ENCODE results near the gene GUCA1A.
A peak's percentile ranks its signal among the peaks of the same experiment; 100 is the strongest.
"Not testable (repeated sequence)": the region's sequence is repeated elsewhere in the genome, so short reads cannot be mapped to it uniquely, and the experiment has no call there.

The GUCA1A gene

DNA sequence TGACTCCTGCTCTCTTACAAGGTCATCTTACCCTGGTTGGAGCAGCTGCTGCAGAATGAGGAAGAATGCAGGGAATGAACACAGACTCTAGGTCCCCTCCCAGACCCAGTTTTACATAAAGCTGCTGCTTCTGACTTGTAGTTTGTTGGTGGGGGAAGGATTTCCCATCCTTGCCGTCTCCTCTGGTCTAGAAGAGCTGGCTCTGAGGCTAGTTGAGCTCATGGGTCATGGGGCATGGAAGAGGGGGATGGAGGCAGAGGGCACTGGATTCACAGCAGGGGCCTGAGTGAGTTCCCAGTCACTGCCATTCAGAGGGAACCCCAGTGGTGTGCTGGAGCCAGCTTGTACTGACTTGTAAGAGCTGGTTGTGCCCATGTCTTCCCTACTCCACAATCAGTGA is 9.2 kb upstream of the GUCA1A start:
- H3K4me3 ChIP-seq (ENCODE audit: low read depth, low read length), result no peak overlapping the region
- POLR2A ChIA-PET, result no interaction called here
- TF ChIP-seq, protein P1, sequence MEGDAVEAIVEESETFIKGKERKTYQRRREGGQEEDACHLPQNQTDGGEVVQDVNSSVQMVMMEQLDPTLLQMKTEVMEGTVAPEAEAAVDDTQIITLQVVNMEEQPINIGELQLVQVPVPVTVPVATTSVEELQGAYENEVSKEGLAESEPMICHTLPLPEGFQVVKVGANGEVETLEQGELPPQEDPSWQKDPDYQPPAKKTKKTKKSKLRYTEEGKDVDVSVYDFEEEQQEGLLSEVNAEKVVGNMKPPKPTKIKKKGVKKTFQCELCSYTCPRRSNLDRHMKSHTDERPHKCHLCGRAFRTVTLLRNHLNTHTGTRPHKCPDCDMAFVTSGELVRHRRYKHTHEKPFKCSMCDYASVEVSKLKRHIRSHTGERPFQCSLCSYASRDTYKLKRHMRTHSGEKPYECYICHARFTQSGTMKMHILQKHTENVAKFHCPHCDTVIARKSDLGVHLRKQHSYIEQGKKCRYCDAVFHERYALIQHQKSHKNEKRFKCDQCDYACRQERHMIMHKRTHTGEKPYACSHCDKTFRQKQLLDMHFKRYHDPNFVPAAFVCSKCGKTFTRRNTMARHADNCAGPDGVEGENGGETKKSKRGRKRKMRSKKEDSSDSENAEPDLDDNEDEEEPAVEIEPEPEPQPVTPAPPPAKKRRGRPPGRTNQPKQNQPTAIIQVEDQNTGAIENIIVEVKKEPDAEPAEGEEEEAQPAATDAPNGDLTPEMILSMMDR (IDR thresholded peaks at IDR 0.05; ENCODE audit: insufficient read depth, low read length, missing control alignments), result no peak
- CTCF ChIA-PET, result interaction anchor here (0.6 to 14.3 kb wide), 18 partner anchors 9 to 384 kb away, joined by 3 to 276 read pairs (median 5); partner anchors contain the start of gene GUCA1A
- DNase-seq (ENCODE audit: low read depth, low spot score), result no peak

DNA sequence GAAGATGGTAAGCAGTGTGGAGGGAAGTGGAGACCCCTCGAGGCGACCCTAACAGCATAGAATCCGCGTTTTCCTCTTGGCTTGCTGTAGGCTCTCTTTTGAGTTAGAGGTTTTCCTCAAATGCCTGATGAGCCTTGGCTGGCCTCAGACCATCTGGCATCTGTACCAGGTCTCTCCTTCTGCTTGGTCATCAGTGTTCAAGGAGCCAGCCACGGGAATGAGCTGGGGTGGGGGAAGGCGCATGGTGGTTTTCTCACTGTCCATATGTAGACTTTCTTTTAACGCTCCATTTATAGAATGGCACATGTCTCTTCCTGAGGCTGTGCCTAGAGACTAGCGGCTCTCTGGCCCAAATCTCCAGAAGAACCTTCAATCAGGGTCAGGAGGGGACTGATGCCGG is 8.1 kb upstream of the GUCA1A start:
- TF ChIP-seq, protein P1 (IDR thresholded peaks at IDR 0.05; ENCODE audit: insufficient read depth, low read length, missing control alignments), result no peak
- POLR2A ChIA-PET, result no interaction called here

DNA sequence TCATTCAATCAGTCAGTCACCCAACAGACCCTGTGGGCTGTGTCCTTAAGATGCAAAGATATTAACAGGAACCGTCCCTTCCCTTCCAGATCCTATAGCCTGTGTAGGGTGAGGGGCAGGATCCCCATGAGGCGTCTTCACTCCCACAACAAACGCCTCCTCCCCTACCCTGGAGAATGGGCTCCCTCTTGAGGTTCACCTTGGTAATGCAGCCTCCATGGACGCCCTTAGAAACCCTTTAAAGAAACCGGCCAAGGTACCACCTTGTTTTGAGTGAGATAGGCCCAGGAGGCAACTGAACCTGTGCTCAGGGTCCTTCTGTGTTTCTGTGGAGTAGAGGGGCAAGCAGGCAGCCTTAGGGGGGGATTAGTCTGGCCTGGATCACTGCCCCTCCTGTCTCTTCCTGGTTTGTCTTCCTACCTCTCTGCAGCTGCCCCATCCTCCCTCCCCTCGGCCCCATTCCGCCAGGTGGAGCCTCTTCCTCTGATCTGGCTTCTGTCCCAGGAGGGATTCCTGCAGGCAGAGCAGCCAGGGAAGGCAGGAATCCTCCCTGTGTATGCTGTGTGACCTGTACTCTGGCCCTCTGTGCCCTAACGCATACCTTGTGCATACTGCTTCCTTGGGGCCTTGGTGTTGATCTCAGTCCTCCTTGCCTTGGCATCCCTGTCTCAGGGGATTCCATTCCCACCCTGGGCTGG is 6.6 kb upstream of the GUCA1A start:
- DNase-seq (ENCODE audit: low read depth, low spot score), result no peak
- POLR2A ChIA-PET, result no interaction called here
- H3K4me3 ChIP-seq (ENCODE audit: low read depth, low read length), result no peak overlapping the region
- TF ChIP-seq, protein P1 (IDR thresholded peaks at IDR 0.05; ENCODE audit: insufficient read depth, low read length, missing control alignments), result peak; percentile 91
- CTCF ChIA-PET, result interaction anchor here (0.6 to 14.3 kb wide), 17 partner anchors 8 to 122 kb away, joined by 3 to 276 read pairs (median 7); partner anchors contain the start of gene TAF8

More for the DNA sequence above, 8.1 kb upstream of the GUCA1A start:
- no peak overlapping the region for H3K4me3 ChIP-seq (ENCODE audit: low read depth, low read length)
- CTCF ChIA-PET, result interaction anchor here (0.9 to 14.3 kb wide), 17 partner anchors 9 to 383 kb away, joined by 3 to 276 read pairs (median 5); a partner anchor contains a TSS
- no peak for DNase-seq (ENCODE audit: low read depth, low spot score)

DNA sequence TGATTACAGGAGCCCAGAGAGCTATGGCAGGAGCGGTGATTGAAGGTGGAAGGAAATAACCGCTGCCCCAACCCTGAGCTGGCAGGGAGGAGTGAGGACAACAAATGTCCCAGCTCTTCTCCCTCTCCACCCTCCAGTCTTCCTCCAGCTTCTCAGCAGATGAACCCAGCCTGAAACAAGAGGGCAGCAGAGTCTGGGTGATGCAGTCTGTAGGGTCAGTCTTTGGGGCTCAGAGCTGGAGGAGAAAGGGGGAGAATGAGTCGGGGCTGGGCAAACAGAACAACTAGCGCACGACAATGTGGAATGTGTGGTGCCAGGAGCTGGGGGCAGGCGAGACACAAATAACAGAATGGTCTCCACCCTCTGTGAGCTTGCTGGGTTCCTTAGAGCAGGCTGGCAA is 4.5 kb upstream of the GUCA1A start:
- ChIA-PET CTCF (interaction anchor here (0.8 to 14.3 kb wide), 19 partner anchors 11 to 391 kb away, joined by 3 to 276 read pairs (median 5); partner anchors contain the start of genes GUCA1B and TOMM6), POLR2A (no interaction called here)
- TF ChIP-seq, protein P1 (IDR thresholded peaks at IDR 0.05; ENCODE audit: insufficient read depth, low read length, missing control alignments), result peak; percentile 10
- DNase-seq (ENCODE audit: low read depth, low spot score), result no peak
- H3K4me3 ChIP-seq (ENCODE audit: low read depth, low read length), result no peak overlapping the region

DNA sequence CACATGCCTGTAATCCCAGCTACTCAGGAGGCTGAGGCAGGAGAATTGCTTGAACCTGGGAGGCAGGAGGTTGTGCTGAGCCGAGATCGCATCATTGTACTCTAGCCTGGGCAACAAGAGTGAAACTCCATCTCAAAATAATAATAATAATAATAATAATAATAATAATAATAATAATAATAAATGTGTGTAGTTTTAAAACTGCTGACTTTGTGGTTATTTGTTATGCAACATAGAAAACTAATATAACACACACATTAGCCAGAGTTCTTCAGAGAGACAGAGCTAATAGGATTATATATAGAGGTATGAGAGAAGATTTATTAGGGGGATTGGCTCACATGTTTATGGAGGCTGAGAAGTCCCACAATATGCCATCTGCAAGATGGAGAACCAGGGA is 3.4 kb upstream of the GUCA1A start:
- POLR2A ChIA-PET; DNase-seq (ENCODE audit: low read depth, low spot score); H3K4me3 ChIP-seq (ENCODE audit: low read depth, low read length): not testable (repeated sequence)
- CTCF ChIA-PET, result interaction anchor here (0.6 to 14.3 kb wide), 8 partner anchors 10 to 382 kb away, joined by 3 to 276 read pairs (median 6); no protein-coding TSS in a partner anchor

DNA sequence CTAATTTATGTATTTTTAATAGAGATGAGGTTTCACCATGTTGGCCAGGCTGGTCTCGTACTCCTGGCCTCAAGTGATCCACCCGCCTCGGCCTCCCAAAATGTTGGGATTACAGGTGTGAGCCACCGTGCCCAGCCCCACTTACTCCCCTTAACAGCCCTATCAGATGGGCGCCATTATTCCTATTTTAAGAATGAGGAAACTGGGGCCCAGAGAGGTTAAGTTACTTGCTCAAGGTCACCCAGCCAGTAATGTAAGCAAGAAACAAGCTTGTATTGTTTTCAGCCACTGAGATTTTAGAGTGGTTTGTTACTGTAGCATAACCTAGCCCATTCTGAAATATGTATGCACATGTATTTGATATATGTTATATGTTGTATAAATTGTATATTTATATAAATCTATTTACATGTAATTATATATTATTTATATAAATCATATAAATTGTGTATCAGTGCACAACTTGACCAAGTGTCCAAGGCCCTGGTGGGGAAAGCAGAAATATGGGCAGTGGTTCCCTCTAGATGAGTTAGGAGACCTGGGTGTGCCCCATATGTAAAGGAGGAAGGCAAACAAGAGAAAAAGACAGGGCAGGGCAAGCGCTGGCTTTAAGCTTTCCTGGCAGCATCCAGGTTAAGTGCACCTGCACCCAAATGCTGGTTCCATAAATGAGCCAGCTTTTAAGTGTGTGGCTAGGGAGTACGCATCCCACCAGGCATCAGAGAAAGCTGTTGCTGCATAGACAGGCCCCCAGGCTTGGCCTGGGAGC is 1.2 kb upstream of the GUCA1A start:
- H3K4me3 ChIP-seq (ENCODE audit: low read depth, low read length), result no peak overlapping the region
- POLR2A ChIA-PET, result no interaction called here
- TF ChIP-seq, protein P1 (IDR thresholded peaks at IDR 0.05; ENCODE audit: insufficient read depth, low read length, missing control alignments), result no peak
- CTCF ChIA-PET, result interaction anchor here (0.8 to 14.3 kb wide), 6 partner anchors 8 to 376 kb away, joined by 3 to 276 read pairs (median 6); no protein-coding TSS in a partner anchor
- no peak for DNase-seq (ENCODE audit: low read depth, low spot score)
